Karpas-422 (cell line): Measurements from ENCODE around the gene ZNF579. TPM values are rescaled to one million over a fixed set of nuclear protein-coding genes. Genes with fewer than 3 reads are reported as not detected.
"Not testable (repeated sequence)": the region's sequence is repeated elsewhere in the genome, so short reads cannot be mapped to it uniquely, and the experiment has no call there.

Source experiments
- DNase-seq: peaks from one replicate; pipeline ENCODE4 v3.0.0-alpha.2; 2015
- H2AFZ ChIP-seq: fragments of 200-600 bp; sonication (generic); 2 replicates; pipeline ENCODE4 v1.6.1; 2014; ENCODE audit warnings: antibody characterized with exemption, low read length, mixed read lengths
- H3K27ac ChIP-seq: fragments of 200-600 bp; sonication (generic); 2 replicates; pipeline ENCODE4 v1.5.1; 2014; ENCODE audit warnings: mild to moderate bottlenecking, low read length, moderate library complexity
- H3K27me3 ChIP-seq: fragments of 200-600 bp; sonication (generic); 2 replicates; pipeline ENCODE4 v1.6.1; 2014; ENCODE audit warnings: low read length, mixed read lengths
- H3K36me3 ChIP-seq: fragments of 200-600 bp; sonication (generic); 2 replicates; pipeline ENCODE4 v1.6.1; 2014; ENCODE audit warnings: low read length, mixed read lengths; ENCODE audit not compliant: insufficient read depth
- H3K4me1 ChIP-seq: fragments of 200-600 bp; sonication (generic); 2 replicates; pipeline ENCODE4 v1.6.1; 2014; ENCODE audit warnings: mild to moderate bottlenecking, low read length, mixed read lengths
- H3K4me2 ChIP-seq: fragments of 200-600 bp; sonication (generic); 2 replicates; pipeline ENCODE4 v1.6.1; 2014; ENCODE audit warnings: low read length, low read depth, mild to moderate bottlenecking; ENCODE audit not compliant: poor library complexity, severe bottlenecking
- H3K4me3 ChIP-seq: fragments of 200-600 bp; sonication (generic); 2 replicates; pipeline ENCODE4 v1.5.1; 2014; ENCODE audit warnings: mild to moderate bottlenecking, antibody characterized with exemption, low read length, mixed read lengths
- H3K79me2 ChIP-seq: fragments of 200-600 bp; sonication (generic); 2 replicates; pipeline ENCODE4 v1.6.1; 2014; ENCODE audit warnings: mild to moderate bottlenecking, low read length, mixed read lengths
- H3K9ac ChIP-seq: fragments of 200-600 bp; sonication (generic); 2 replicates; pipeline ENCODE4 v1.6.0; 2014; ENCODE audit warnings: low read length
- H3K9me2 ChIP-seq: fragments of 200-600 bp; sonication (generic), shearing (Covaris generic); replicated peaks from 2 replicates; pipeline ENCODE4 v1.6.0; 2014; ENCODE audit warnings: mild to moderate bottlenecking, low read length, moderate library complexity; ENCODE audit not compliant: insufficient read depth
- H3K9me3 ChIP-seq: fragments of 300-700, 200-600 bp; sonication (generic); 2 replicates; pipeline ENCODE4 v1.6.1; 2014; ENCODE audit warnings: low read length, mixed read lengths
- H4K20me1 ChIP-seq: fragments of 200-600 bp; sonication (generic); 2 replicates; pipeline ENCODE4 v1.6.1; 2014; ENCODE audit warnings: mild to moderate bottlenecking, antibody characterized with exemption, low read length, low read depth; ENCODE audit not compliant: insufficient read depth
- total RNA-seq: library from RNA; depleted of rRNA; stranded (reverse); fragments of >200 nt; shearing (Covaris generic); gene quantifications from 2 replicates; pipeline ENCODE4 v1.2.3, GENCODE V29; 2014; ENCODE audit warnings: low replicate concordance

Gene ZNF579
- total RNA-seq, 1 experiment from 2014 or later: 5.0 TPM

GRCh38 chr19:55578761-55579747 is 1.6 kb downstream of the ZNF579 start:
- Histone ChIP-seq H2AFZ (no peak overlapping the region), H4K20me1 (peaks cover 14% of the 10 kb centered on the region), H3K9ac (peak overlapping the region; percentile 98), H3K79me2 (peaks cover 18% of the 10 kb centered on the region), H3K4me1 (peaks cover 12% of the 10 kb centered on the region), H3K36me3 (peaks cover 6% of the 10 kb centered on the region; the same call in 1 of the 2 replicates), H3K4me3 (peak overlapping the region; percentile 90), H3K9me2 (no peaks in the 10 kb centered on the region), H3K27ac (0 out of 2 replicates have a peak overlapping the region, but pooled peaks have one; percentile 67), H3K9me3 (no peaks in the 10 kb centered on the region), H3K27me3 (no peaks in the 10 kb centered on the region), H3K4me2 (peak overlapping the region; percentile 78)
- DNase-seq: no peak

GRCh38 chr19:55578031-55578760 is 2.5 kb downstream of the ZNF579 start:
- Histone ChIP-seq H3K79me2 (peaks cover 18% of the 10 kb centered on the region), H3K27me3 (no peaks in the 10 kb centered on the region), H3K9ac (no peak overlapping the region), H3K27ac (no peak overlapping the region), H2AFZ (no peak overlapping the region), H3K4me3 (no peak overlapping the region), H3K36me3 (peaks cover 6% of the 10 kb centered on the region; the same call in 1 of the 2 replicates), H4K20me1 (peaks cover 14% of the 10 kb centered on the region), H3K4me2 (no peak overlapping the region), H3K9me2 (no peaks in the 10 kb centered on the region), H3K4me1 (peaks cover 12% of the 10 kb centered on the region), H3K9me3 (no peaks in the 10 kb centered on the region)
- no peak for DNase-seq

- H3K9me3 ChIP-seq: no peaks in the 10 kb centered on the region
- H3K27me3 ChIP-seq: no peaks in the 10 kb centered on the region
Measured at GRCh38 chr19:55576746-55577145, 3.9 kb downstream of the ZNF579 start.

DNA sequence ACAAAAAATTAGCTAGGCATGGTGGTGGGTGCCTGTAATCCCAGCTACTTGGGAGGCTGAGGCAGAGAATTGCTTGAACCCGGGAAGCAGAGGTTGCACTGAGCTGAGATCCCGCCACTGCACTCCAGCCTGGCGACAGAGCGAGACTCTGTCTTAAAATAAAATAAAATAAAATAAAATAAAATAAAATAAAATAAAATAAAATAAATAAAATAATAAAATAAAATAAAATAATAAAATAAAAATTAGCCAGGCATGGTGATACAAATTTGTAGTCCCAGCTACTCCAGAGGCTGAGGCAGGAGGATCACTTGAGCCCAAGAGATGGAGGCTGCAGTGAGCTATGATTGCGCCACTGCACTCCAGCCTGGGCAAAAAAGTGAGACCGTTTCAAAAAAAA is 6.7 kb downstream of the ZNF579 start:
- DNase-seq, H3K27ac ChIP-seq, H3K9ac ChIP-seq, H3K36me3 ChIP-seq, H3K4me3 ChIP-seq, H4K20me1 ChIP-seq, H3K27me3 ChIP-seq, H2AFZ ChIP-seq, H3K4me2 ChIP-seq, H3K9me2 ChIP-seq, H3K4me1 ChIP-seq, H3K79me2 ChIP-seq, H3K9me3 ChIP-seq: not testable (repeated sequence)

More at GRCh38 chr19:55576746-55577145, 3.9 kb downstream of the ZNF579 start:
- Histone ChIP-seq H3K4me1 (peaks cover 12% of the 10 kb centered on the region), H3K9me2 (no peaks in the 10 kb centered on the region), H3K4me2 (no peak overlapping the region), H3K4me3 (no peak overlapping the region), H4K20me1 (peaks cover 14% of the 10 kb centered on the region), H3K36me3 (peaks cover 6% of the 10 kb centered on the region; the same call in 1 of the 2 replicates), H3K27ac (no peak overlapping the region), H3K79me2 (peaks cover 18% of the 10 kb centered on the region), H2AFZ (no peak overlapping the region), H3K9ac (no peak overlapping the region)
- DNase-seq: no peak

- not testable (repeated sequence) for H3K79me2 ChIP-seq, H4K20me1 ChIP-seq, DNase-seq, H3K4me1 ChIP-seq, H3K27me3 ChIP-seq, H3K36me3 ChIP-seq, H3K9ac ChIP-seq, H3K4me2 ChIP-seq, H3K27ac ChIP-seq, H3K4me3 ChIP-seq, H3K9me3 ChIP-seq, H2AFZ ChIP-seq, H3K9me2 ChIP-seq
Measured at GRCh38 chr19:55569477-55569876, 11.2 kb downstream of the ZNF579 start.

- no peaks in the 10 kb centered on the region for H3K36me3 ChIP-seq
- H3K9me2 ChIP-seq: no peaks in the 10 kb centered on the region
- no peak overlapping the region for H3K9ac ChIP-seq
- H4K20me1 ChIP-seq: 0 out of 2 replicates have a peak, but pooled peaks cover 3% of the 10 kb centered on the region
- no peaks in the 10 kb centered on the region for H3K79me2 ChIP-seq
- no peak overlapping the region for H3K4me2 ChIP-seq
- no peaks in the 10 kb centered on the region for H3K27me3 ChIP-seq
- H3K27ac ChIP-seq: no peak overlapping the region
- DNase-seq: no peak
- H2AFZ ChIP-seq: no peak overlapping the region
- H3K9me3 ChIP-seq: no peaks in the 10 kb centered on the region
- H3K4me3 ChIP-seq: no peak overlapping the region
- H3K4me1 ChIP-seq: no peaks in the 10 kb centered on the region
Measured at GRCh38 chr19:55567708-55568328, 12.8 kb downstream of the ZNF579 start.

DNA sequence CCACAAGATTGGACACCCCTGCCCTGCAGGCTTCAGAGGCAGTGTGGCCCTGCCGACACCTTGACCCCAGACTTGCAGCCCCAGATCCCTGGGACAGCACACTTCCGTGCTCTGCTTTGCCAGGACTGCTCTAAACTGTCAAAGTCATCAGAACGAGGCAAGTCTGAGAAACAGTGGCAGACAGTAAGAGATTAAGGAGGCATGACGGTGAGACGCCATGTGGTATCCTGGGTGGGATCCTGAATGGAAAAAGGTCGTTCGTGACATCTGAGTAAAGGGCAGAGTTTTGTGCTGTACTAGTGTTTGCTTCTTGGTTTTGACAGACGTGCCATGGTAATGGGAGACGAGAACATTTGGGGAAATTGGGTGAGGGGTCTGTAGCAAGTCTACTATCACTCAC is 13.8 kb downstream of the ZNF579 start:
- H3K9ac ChIP-seq: no peak overlapping the region
- no peak for DNase-seq

More for the DNA sequence above, 13.8 kb downstream of the ZNF579 start:
- no peak overlapping the region for H3K4me2 ChIP-seq
- no peak overlapping the region for H3K27ac ChIP-seq
- H3K9me3 ChIP-seq: no peaks in the 10 kb centered on the region
- no peak overlapping the region for H3K4me3 ChIP-seq
- H3K27me3 ChIP-seq: no peaks in the 10 kb centered on the region
- no peaks in the 10 kb centered on the region for H3K4me1 ChIP-seq
- H3K36me3 ChIP-seq: no peaks in the 10 kb centered on the region
- H3K9me2 ChIP-seq: no peaks in the 10 kb centered on the region
- no peak overlapping the region for H2AFZ ChIP-seq
- H4K20me1 ChIP-seq: 0 out of 2 replicates have a peak, but pooled peaks cover 3% of the 10 kb centered on the region
- H3K79me2 ChIP-seq: no peaks in the 10 kb centered on the region
